HepG2 (cell line): ENCODE results near the gene C2orf49. TPM values are rescaled to one million over a fixed set of nuclear protein-coding genes. Genes with fewer than 3 reads are reported as not detected.
A peak's percentile ranks its signal among the peaks of the same experiment; 100 is the strongest.

Source experiments
- FUBP1 ChIP-seq: sonication (generic); formaldehyde crosslinking; IDR thresholded peaks from 2 replicates; pipeline ENCODE4 v1.5.1; 2020; ENCODE audit warnings: missing genetic modification reagents, mild to moderate bottlenecking, borderline replicate concordance
- MEF2D ChIP-seq: sonication (generic); formaldehyde crosslinking; IDR thresholded peaks from 2 replicates; pipeline ENCODE4 v1.5.1; 2020; ENCODE audit warnings: mild to moderate bottlenecking, missing genetic modification reagents
- NONO ChIP-seq, 2 experiments: fragments of 450-650 bp in 1 of 2; sonication (generic) in 1 of 2; formaldehyde crosslinking in 1 of 2; IDR thresholded peaks in 1 of 2; conservative IDR thresholded peaks in 1 of 2; 2 replicates each; pipeline versions ENCODE4 v1.6.1 to v1.8.0; 2017 to 2022; ENCODE audit warnings: mild to moderate bottlenecking in 1 of 2, missing genetic modification reagents in 1 of 2, moderate library complexity in 1 of 2
- SP1 ChIP-seq, 2 experiments: fragments of 450-650 bp in 1 of 2; sonication (generic) in 1 of 2; formaldehyde crosslinking in 1 of 2; IDR thresholded peaks; 2 replicates each; pipeline versions ENCODE4 v1.4.0 to v1.6.1; 2016 to 2020; ENCODE audit warnings: missing genetic modification reagents in 1 of 2
- SRY ChIP-seq: sonication (generic); formaldehyde crosslinking; IDR thresholded peaks from 2 replicates; pipeline ENCODE4 v1.8.0; 2022; ENCODE audit warnings: mild to moderate bottlenecking, missing genetic modification reagents
- TRAFD1 ChIP-seq: sonication (generic); formaldehyde crosslinking; IDR thresholded peaks from 2 replicates; pipeline ENCODE4 v1.5.1; 2020; ENCODE audit warnings: missing genetic modification reagents, mild to moderate bottlenecking, borderline replicate concordance
- TRIM22 ChIP-seq: fragments of 450-650 bp; IDR thresholded peaks from 2 replicates; pipeline ENCODE4 v1.6.1; 2017
- ZEB1 ChIP-seq: IDR thresholded peaks from 2 replicates; pipeline ENCODE4 v1.6.1; 2012; ENCODE audit warnings: mild to moderate bottlenecking, low read depth, inconsistent platforms; ENCODE audit not compliant: insufficient replicate concordance
- ZNF280B ChIP-seq: sonication (generic); formaldehyde crosslinking; IDR thresholded peaks from 2 replicates; pipeline ENCODE4 v1.5.0; 2020; ENCODE audit warnings: missing genetic modification reagents, mild to moderate bottlenecking, borderline replicate concordance
- ZNF569 ChIP-seq: sonication (generic); formaldehyde crosslinking; IDR thresholded peaks from 2 replicates; pipeline ENCODE4 v1.5.0; 2020; ENCODE audit warnings: mild to moderate bottlenecking, missing genetic modification reagents, moderate library complexity, borderline replicate concordance
- ZNF572 ChIP-seq: sonication (generic); formaldehyde crosslinking; IDR thresholded peaks from 2 replicates; pipeline ENCODE4 v1.5.1; 2020; ENCODE audit warnings: mild to moderate bottlenecking, missing genetic modification reagents
- ZNF615 ChIP-seq: sonication (generic); formaldehyde crosslinking; IDR thresholded peaks from 2 replicates; pipeline ENCODE4 v1.5.0; 2020; ENCODE audit warnings: mild to moderate bottlenecking, missing genetic modification reagents, borderline replicate concordance
- ZNF619 ChIP-seq: sonication (generic); formaldehyde crosslinking; IDR thresholded peaks from 2 replicates; pipeline ENCODE4 v1.4.0; 2020; ENCODE audit warnings: mild to moderate bottlenecking, missing genetic modification reagents
- ZNF672 ChIP-seq: sonication (generic); formaldehyde crosslinking; IDR thresholded peaks from 2 replicates; pipeline ENCODE4 v1.8.1; 2022; ENCODE audit warnings: missing genetic modification reagents
- ZNF780A ChIP-seq: sonication (generic); formaldehyde crosslinking; IDR thresholded peaks from 2 replicates; pipeline ENCODE4 v1.8.0; 2022; ENCODE audit warnings: mild to moderate bottlenecking, missing genetic modification reagents, moderate library complexity
- ZZZ3 ChIP-seq: sonication (generic); formaldehyde crosslinking; IDR thresholded peaks from 2 replicates; pipeline ENCODE4 v1.4.0; 2020; ENCODE audit warnings: missing genetic modification reagents, mild to moderate bottlenecking, borderline replicate concordance
- polyA plus RNA-seq, 8 experiments: library from polyadenylated mRNA; depleted of rRNA in 3 of 8; stranded (reverse) in 7 of 8; unstranded in 1 of 8; fragments of >200 nt; fragmentation: Illumina TruSeq in 4 of 8; extraction: Trizol in 4 of 8; gene quantifications; 2 replicates each; pipeline versions ENCODE4 v1.2.1 to v1.2.3, GENCODE V29; 2011 to 2016; ENCODE audit warnings: low read depth in 4 of 8, missing spikeins in 1 of 8, mixed read lengths in 1 of 8; ENCODE audit not compliant: insufficient read depth in 1 of 8
- total RNA-seq, 5 experiments: library from RNA; depleted of rRNA; stranded (reverse); fragments of >200 nt; fragmentation: Illumina TruSeq; extraction: Trizol; gene quantifications; 2 replicates each; pipeline ENCODE4 v1.2.3, GENCODE V29; 2016; ENCODE audit warnings: low read depth in 1 of 5
- TF ChIP-seq, protein P1 (sequence below): IDR thresholded peaks from 2 replicates; pipeline ENCODE4 v1.6.1; 2012; ENCODE audit warnings: low read depth, low read length, improper control_type of control experiment
- TF ChIP-seq, protein P2 (sequence below): sonication (generic); formaldehyde crosslinking; IDR thresholded peaks from 2 replicates; pipeline ENCODE4 v1.4.0; 2020; ENCODE audit warnings: missing genetic modification reagents

Gene C2orf49
- total and polyA plus RNA-seq, 2 of the 13 experiments (the other 11 are each of a cell fraction or from before 2014, with no cell fraction given) = 24.7 to 28.8 TPM

GRCh38 chr2:105394951-105395611 lies 57.7 kb downstream of the C2orf49 start (continued):
- no peak for TF ChIP-seq TRIM22
- TF ChIP-seq ZNF672 (CRISPR knock-in tag) = no peak
- TF ChIP-seq, protein P1, sequence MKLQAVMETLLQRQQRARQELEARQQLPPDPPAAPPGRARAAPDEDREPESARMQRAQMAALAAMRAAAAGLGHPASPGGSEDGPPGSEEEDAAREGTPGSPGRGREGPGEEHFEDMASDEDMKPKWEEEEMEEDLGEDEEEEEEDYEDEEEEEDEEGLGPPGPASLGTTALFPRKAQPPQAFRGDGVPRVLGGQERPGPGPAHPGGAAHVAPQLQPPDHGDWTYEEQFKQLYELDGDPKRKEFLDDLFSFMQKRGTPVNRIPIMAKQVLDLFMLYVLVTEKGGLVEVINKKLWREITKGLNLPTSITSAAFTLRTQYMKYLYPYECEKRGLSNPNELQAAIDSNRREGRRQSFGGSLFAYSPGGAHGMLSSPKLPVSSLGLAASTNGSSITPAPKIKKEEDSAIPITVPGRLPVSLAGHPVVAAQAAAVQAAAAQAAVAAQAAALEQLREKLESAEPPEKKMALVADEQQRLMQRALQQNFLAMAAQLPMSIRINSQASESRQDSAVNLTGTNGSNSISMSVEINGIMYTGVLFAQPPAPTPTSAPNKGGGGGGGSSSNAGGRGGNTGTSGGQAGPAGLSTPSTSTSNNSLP = peak; percentile 70
- no peak for TF ChIP-seq ZNF569 (CRISPR knock-in tag)
- no peak for TF ChIP-seq ZNF572 (CRISPR knock-in tag)
- no peak for TF ChIP-seq SP1 (IDR thresholded peaks at IDR 0.05)
- TF ChIP-seq SP1 (CRISPR knock-in tag; IDR thresholded peaks at IDR 0.05) = no peak
- TF ChIP-seq, protein P2, sequence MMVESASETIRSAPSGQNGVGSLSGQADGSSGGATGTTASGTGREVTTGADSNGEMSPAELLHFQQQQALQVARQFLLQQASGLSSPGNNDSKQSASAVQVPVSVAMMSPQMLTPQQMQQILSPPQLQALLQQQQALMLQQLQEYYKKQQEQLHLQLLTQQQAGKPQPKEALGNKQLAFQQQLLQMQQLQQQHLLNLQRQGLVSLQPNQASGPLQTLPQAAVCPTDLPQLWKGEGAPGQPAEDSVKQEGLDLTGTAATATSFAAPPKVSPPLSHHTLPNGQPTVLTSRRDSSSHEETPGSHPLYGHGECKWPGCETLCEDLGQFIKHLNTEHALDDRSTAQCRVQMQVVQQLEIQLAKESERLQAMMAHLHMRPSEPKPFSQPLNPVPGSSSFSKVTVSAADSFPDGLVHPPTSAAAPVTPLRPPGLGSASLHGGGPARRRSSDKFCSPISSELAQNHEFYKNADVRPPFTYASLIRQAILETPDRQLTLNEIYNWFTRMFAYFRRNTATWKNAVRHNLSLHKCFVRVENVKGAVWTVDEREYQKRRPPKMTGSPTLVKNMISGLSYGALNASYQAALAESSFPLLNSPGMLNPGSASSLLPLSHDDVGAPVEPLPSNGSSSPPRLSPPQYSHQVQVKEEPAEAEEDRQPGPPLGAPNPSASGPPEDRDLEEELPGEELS (CRISPR knock-in tag) = 0 out of 2 replicates have a peak, but pooled peaks have one; percentile 50
- TF ChIP-seq MEF2D (CRISPR knock-in tag) = peak; percentile 30; the same call in 1 of the 2 replicates
- no peak for TF ChIP-seq ZNF619 (CRISPR knock-in tag)
- no peak for TF ChIP-seq ZNF615 (CRISPR knock-in tag)
- TF ChIP-seq FUBP1 (CRISPR knock-in tag) = no peak
- TF ChIP-seq ZNF780A (CRISPR knock-in tag) = no peak
- TF ChIP-seq ZZZ3 (CRISPR knock-in tag) = no peak
- TF ChIP-seq ZNF280B (CRISPR knock-in tag) = no peak
- no peak for TF ChIP-seq TRAFD1
- TF ChIP-seq SRY (CRISPR knock-in tag) = no peak
- no peak for TF ChIP-seq ZEB1
- TF ChIP-seq NONO (IDR thresholded peaks at IDR 0.05) = no peak
- no peak for TF ChIP-seq NONO (CRISPR knock-in tag; conservative IDR thresholded peaks at IDR 0.05)
